HEK293 (cell line): ENCODE results near the gene MLLT6.

Source experiments
- EGR2 ChIP-seq: fragments of 450-650 bp; formaldehyde crosslinking; IDR thresholded peaks from 2 replicates; pipeline ENCODE4 v1.5.1; 2016; ENCODE audit warnings: low read depth, missing biosample characterization, missing genetic modification characterization
- IKZF3 ChIP-seq: fragments of 450-650 bp; IDR thresholded peaks from 2 replicates; pipeline ENCODE4 v1.5.0; 2018; ENCODE audit warnings: missing biosample characterization, mild to moderate bottlenecking, missing genetic modification characterization, moderate library complexity
- PRDM2 ChIP-seq: fragments of 450-650 bp; formaldehyde crosslinking; IDR thresholded peaks from 2 replicates; pipeline ENCODE4 v1.5.1; 2016; ENCODE audit warnings: missing biosample characterization, missing genetic modification characterization, borderline replicate concordance
- SALL2 ChIP-seq: fragments of 450-650 bp; formaldehyde crosslinking; IDR thresholded peaks from 2 replicates; pipeline ENCODE4 v1.5.0; 2017; ENCODE audit warnings: missing biosample characterization, mild to moderate bottlenecking, missing genetic modification characterization, borderline replicate concordance
- TCF7L2 ChIP-seq: IDR thresholded peaks from 2 replicates; pipeline ENCODE4 v1.6.1; 2011; ENCODE audit warnings: low read depth, mild to moderate bottlenecking, inconsistent platforms, low read length, moderate library complexity, borderline replicate concordance
- ZBTB48 ChIP-seq: fragments of 450-650 bp; formaldehyde crosslinking; IDR thresholded peaks from 2 replicates; pipeline ENCODE4 v1.5.1; 2016; ENCODE audit warnings: missing biosample characterization, missing genetic modification characterization
- ZNF19 ChIP-seq: fragments of 450-650 bp; formaldehyde crosslinking; IDR thresholded peaks from 2 replicates; pipeline ENCODE4; 2016; ENCODE audit warnings: missing biosample characterization, missing genetic modification characterization, low read depth
- ZNF280C ChIP-seq: fragments of 450-650 bp; formaldehyde crosslinking; IDR thresholded peaks from 2 replicates; pipeline ENCODE4 v1.5.1; 2016; ENCODE audit warnings: missing biosample characterization, missing genetic modification characterization
- ZNF37A ChIP-seq: fragments of 450-650 bp; IDR thresholded peaks from 2 replicates; pipeline ENCODE4 v1.5.1; 2018; ENCODE audit warnings: missing biosample characterization, missing genetic modification characterization
- ZNF423 ChIP-seq: fragments of 450-650 bp; formaldehyde crosslinking; IDR thresholded peaks from 2 replicates; pipeline ENCODE4 v1.5.1; 2016; ENCODE audit warnings: missing biosample characterization, missing genetic modification characterization
- ZNF48 ChIP-seq: fragments of 450-650 bp; formaldehyde crosslinking; IDR thresholded peaks from 2 replicates; pipeline ENCODE4 v1.5.1; 2016; ENCODE audit warnings: missing biosample characterization, missing genetic modification characterization
- ZNF610 ChIP-seq: fragments of 450-650 bp; formaldehyde crosslinking; IDR thresholded peaks from 2 replicates; pipeline ENCODE4 v1.5.1; 2016; ENCODE audit warnings: missing biosample characterization, missing genetic modification characterization, borderline replicate concordance
- ZNF664 ChIP-seq: fragments of 450-650 bp; formaldehyde crosslinking; IDR thresholded peaks from 2 replicates; pipeline ENCODE4 v1.5.1; 2016; ENCODE audit warnings: missing biosample characterization, missing genetic modification characterization
- ZNF704 ChIP-seq: fragments of 450-650 bp; formaldehyde crosslinking; IDR thresholded peaks from 2 replicates; pipeline ENCODE4 v1.5.1; 2016; ENCODE audit warnings: missing biosample characterization, missing genetic modification characterization
- ZNF76 ChIP-seq: fragments of 450-650 bp; formaldehyde crosslinking; IDR thresholded peaks from 2 replicates; pipeline ENCODE4; 2016; ENCODE audit warnings: low read depth, missing biosample characterization, missing genetic modification characterization, borderline replicate concordance
- ZNF785 ChIP-seq: fragments of 450-650 bp; formaldehyde crosslinking; IDR thresholded peaks from 2 replicates; pipeline ENCODE4 v1.5.1; 2016; ENCODE audit warnings: missing biosample characterization, missing genetic modification characterization
- ZSCAN30 ChIP-seq: fragments of 450-650 bp; IDR thresholded peaks from 2 replicates; pipeline ENCODE4 v1.5.1; 2018; ENCODE audit warnings: missing biosample characterization, mild to moderate bottlenecking, missing genetic modification characterization, moderate library complexity
- ZSCAN5A ChIP-seq: fragments of 450-650 bp; formaldehyde crosslinking; IDR thresholded peaks from 2 replicates; pipeline ENCODE4 v1.5.1; 2016; ENCODE audit warnings: missing biosample characterization, missing genetic modification characterization
- TF ChIP-seq, protein P1 (sequence below): fragments of 450-650 bp; formaldehyde crosslinking; IDR thresholded peaks from 2 replicates; pipeline ENCODE4 v1.5.1; 2017; ENCODE audit warnings: missing biosample characterization, missing genetic modification characterization
- TF ChIP-seq, protein P2 (sequence below): fragments of 450-650 bp; formaldehyde crosslinking; conservative IDR thresholded peaks from 2 replicates; pipeline ENCODE4 v1.5.1; 2016; ENCODE audit warnings: low read depth, missing biosample characterization, missing genetic modification characterization
- TF ChIP-seq, protein P3 (sequence below): sonication (generic); formaldehyde crosslinking; IDR thresholded peaks from 2 replicates; pipeline ENCODE4 v1.8.1; 2022; ENCODE audit warnings: mild to moderate bottlenecking, moderate library complexity, missing genetic modification reagents

MLLT6 gene

DNA sequence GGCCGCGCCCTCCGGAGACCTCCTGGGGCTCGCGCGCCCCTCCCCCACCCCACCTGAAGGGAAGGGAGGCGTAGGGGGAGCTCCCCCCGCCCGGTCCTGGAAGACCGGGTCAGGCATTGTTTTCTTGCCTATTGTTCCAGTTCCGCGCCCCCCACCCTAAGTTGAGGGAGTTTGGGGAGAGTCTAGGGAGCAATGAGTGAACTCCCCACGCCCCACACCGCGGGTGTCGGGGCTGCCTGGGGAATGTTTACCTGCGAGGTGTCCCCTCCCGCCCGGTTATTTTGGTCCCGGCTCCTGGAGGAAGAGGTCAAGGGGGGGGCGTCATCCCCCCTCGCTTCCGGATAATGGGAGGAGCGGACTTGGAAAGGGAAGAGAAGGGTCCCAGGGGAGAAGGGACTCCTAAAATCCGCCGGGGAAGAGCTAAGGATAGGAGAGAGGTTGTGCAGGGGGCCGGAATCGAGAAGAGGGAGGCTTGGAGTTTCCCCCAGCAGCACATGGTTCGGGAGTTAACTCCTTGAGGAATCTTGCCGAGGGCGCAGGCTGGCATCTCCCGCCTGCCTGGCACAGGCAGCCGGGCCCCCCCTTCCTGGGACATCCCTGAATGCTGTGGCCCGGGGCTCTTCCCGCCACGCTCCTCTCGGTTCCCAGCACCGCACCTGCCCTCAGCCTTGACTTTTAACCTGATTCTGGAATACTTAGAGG lies 881 bp downstream of the MLLT6 start (continued):
- TF ChIP-seq EGR2 (tag by site-specific recombination) (no peak), PRDM2 (tag by site-specific recombination) (no peak), ZSCAN5A (no peak), ZSCAN30 (tag by site-specific recombination) (peak; percentile 40; the same call in 1 of the 2 replicates), ZNF48 (tag by site-specific recombination) (no peak), ZNF423 (tag by site-specific recombination) (peak; percentile 76), ZNF704 (tag by site-specific recombination) (no peak), ZNF37A (no peak), IKZF3 (peak; percentile 96), ZNF76 (tag by site-specific recombination) (peak; percentile 44; the same call in 1 of the 2 replicates), ZNF610 (tag by site-specific recombination) (0 out of 2 replicates have a peak, but pooled peaks have one; percentile 38), ZBTB48 (tag by site-specific recombination) (0 out of 2 replicates have a peak, but pooled peaks have one; percentile 63), TCF7L2 (no peak), ZNF19 (no peak), ZNF785 (tag by site-specific recombination) (no peak), ZNF664 (tag by site-specific recombination) (no peak), SALL2 (tag by site-specific recombination) (no peak), ZNF280C (no peak)
- TF ChIP-seq, protein P1, sequence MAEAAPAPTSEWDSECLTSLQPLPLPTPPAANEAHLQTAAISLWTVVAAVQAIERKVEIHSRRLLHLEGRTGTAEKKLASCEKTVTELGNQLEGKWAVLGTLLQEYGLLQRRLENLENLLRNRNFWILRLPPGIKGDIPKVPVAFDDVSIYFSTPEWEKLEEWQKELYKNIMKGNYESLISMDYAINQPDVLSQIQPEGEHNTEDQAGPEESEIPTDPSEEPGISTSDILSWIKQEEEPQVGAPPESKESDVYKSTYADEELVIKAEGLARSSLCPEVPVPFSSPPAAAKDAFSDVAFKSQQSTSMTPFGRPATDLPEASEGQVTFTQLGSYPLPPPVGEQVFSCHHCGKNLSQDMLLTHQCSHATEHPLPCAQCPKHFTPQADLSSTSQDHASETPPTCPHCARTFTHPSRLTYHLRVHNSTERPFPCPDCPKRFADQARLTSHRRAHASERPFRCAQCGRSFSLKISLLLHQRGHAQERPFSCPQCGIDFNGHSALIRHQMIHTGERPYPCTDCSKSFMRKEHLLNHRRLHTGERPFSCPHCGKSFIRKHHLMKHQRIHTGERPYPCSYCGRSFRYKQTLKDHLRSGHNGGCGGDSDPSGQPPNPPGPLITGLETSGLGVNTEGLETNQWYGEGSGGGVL (tag by site-specific recombination) = peak; percentile 87
- TF ChIP-seq, protein P2, sequence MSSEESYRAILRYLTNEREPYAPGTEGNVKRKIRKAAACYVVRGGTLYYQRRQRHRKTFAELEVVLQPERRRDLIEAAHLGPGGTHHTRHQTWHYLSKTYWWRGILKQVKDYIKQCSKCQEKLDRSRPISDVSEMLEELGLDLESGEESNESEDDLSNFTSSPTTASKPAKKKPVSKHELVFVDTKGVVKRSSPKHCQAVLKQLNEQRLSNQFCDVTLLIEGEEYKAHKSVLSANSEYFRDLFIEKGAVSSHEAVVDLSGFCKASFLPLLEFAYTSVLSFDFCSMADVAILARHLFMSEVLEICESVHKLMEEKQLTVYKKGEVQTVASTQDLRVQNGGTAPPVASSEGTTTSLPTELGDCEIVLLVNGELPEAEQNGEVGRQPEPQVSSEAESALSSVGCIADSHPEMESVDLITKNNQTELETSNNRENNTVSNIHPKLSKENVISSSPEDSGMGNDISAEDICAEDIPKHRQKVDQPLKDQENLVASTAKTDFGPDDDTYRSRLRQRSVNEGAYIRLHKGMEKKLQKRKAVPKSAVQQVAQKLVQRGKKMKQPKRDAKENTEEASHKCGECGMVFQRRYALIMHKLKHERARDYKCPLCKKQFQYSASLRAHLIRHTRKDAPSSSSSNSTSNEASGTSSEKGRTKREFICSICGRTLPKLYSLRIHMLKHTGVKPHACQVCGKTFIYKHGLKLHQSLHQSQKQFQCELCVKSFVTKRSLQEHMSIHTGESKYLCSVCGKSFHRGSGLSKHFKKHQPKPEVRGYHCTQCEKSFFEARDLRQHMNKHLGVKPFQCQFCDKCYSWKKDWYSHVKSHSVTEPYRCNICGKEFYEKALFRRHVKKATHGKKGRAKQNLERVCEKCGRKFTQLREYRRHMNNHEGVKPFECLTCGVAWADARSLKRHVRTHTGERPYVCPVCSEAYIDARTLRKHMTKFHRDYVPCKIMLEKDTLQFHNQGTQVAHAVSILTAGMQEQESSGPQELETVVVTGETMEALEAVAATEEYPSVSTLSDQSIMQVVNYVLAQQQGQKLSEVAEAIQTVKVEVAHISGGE (tag by site-specific recombination) = peak; percentile 47; the same call in 1 of the 2 replicates
- TF ChIP-seq, protein P3, sequence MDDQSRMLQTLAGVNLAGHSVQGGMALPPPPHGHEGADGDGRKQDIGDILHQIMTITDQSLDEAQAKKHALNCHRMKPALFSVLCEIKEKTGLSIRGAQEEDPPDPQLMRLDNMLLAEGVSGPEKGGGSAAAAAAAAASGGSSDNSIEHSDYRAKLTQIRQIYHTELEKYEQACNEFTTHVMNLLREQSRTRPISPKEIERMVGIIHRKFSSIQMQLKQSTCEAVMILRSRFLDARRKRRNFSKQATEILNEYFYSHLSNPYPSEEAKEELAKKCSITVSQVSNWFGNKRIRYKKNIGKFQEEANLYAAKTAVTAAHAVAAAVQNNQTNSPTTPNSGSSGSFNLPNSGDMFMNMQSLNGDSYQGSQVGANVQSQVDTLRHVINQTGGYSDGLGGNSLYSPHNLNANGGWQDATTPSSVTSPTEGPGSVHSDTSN (CRISPR knock-in tag) = no peak
